ENCODE results near the gene STXBP1.

The STXBP1 gene

GRCh38 chr9:127723444-127723843 lies 111.4 kb downstream of the STXBP1 start:
- no peak overlapping the region for H3K27ac ChIP-seq (ENCODE audit: low read depth, low read length)
- H3K4me2 ChIP-seq (ENCODE audit: low read length), result no peak overlapping the region
- H3F3A ChIP-seq (ENCODE audit: control insufficient read depth, insufficient read depth), result no peaks in the 10 kb centered on the region
- H3K79me2 ChIP-seq (ENCODE audit: control insufficient read depth, low read length), result no peaks in the 10 kb centered on the region
- no peaks in the 10 kb centered on the region for H3K36me3 ChIP-seq (ENCODE audit: control insufficient read depth, low read length)
- H3K27me3 ChIP-seq (ENCODE audit: control insufficient read depth, low read length), result 0 out of 2 replicates have a peak, but pooled peaks cover 3% of the 10 kb centered on the region
- peaks cover 17% of the 10 kb centered on the region for H3K4me1 ChIP-seq (ENCODE audit: control insufficient read depth, low read length)
- H3K9me2 ChIP-seq (replicated peaks; ENCODE audit: control insufficient read depth, low read length), result no peaks in the 10 kb centered on the region
- no peak overlapping the region for H3K4me3 ChIP-seq (ENCODE audit: low read length)
- TF ChIP-seq CTCF (IDR thresholded peaks at IDR 0.05; ENCODE audit: low read depth, low read length, poor library complexity, severe bottlenecking), result no peak
- TF ChIP-seq EZH2phosphoT487 (IDR thresholded peaks at IDR 0.05; ENCODE audit: borderline replicate concordance, low read length), result no peak
- H4K20me1 ChIP-seq (ENCODE audit: control insufficient read depth, insufficient read depth, low read depth, low read length), result no peaks in the 10 kb centered on the region
- H3K9me3 ChIP-seq (ENCODE audit: control insufficient read depth, insufficient read depth, low read length), result no peaks in the 10 kb centered on the region

DNA sequence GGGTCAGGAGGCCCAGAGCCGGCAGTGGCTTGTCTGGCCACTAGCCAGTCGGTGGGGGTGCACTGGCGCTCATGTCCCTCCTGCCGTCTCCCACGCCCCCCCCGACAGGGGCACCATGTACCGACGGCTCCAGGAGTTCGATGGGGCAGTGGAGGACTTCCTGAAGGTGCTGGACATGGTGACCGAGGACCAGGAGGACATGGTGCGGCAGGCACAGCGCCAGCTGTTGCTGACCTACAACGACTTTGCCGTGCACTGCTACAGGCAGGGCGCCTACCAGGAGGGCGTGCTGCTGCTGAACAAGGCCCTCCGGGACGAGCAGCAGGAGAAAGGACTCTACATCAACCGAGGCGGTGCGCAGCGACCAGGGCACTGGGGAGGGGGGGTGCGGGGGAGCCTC lies 111.9 kb downstream of the STXBP1 start:
- no peak overlapping the region for H3K4me2 ChIP-seq (ENCODE audit: low read length)
- H3K4me3 ChIP-seq (ENCODE audit: low read length), result no peak overlapping the region
- TF ChIP-seq EZH2phosphoT487 (IDR thresholded peaks at IDR 0.05; ENCODE audit: borderline replicate concordance, low read length) (no peak), CTCF (IDR thresholded peaks at IDR 0.05; ENCODE audit: low read depth, low read length, poor library complexity, severe bottlenecking) (no peak)

GRCh38 chr9:127726871-127727270 lies 114.8 kb downstream of the STXBP1 start:
- H3K36me3 ChIP-seq (ENCODE audit: control insufficient read depth, low read length), result no peaks in the 10 kb centered on the region
- no peaks in the 10 kb centered on the region for H3K4me1 ChIP-seq (ENCODE audit: control insufficient read depth, low read length)
- no peak overlapping the region for H3K4me3 ChIP-seq (ENCODE audit: low read length)
- no peaks in the 10 kb centered on the region for H4K20me1 ChIP-seq (ENCODE audit: control insufficient read depth, insufficient read depth, low read depth, low read length)
- H3K27me3 ChIP-seq (ENCODE audit: control insufficient read depth, low read length), result 0 out of 2 replicates have a peak, but pooled peaks cover 3% of the 10 kb centered on the region
- no peaks in the 10 kb centered on the region for H3K79me2 ChIP-seq (ENCODE audit: control insufficient read depth, low read length)
- no peaks in the 10 kb centered on the region for H3F3A ChIP-seq (ENCODE audit: control insufficient read depth, insufficient read depth)
- H3K9me3 ChIP-seq (ENCODE audit: control insufficient read depth, insufficient read depth, low read length), result no peaks in the 10 kb centered on the region
- H3K9me2 ChIP-seq (replicated peaks; ENCODE audit: control insufficient read depth, low read length), result no peaks in the 10 kb centered on the region
- TF ChIP-seq CTCF (IDR thresholded peaks at IDR 0.05; ENCODE audit: low read depth, low read length, poor library complexity, severe bottlenecking) (no peak), EZH2phosphoT487 (IDR thresholded peaks at IDR 0.05; ENCODE audit: borderline replicate concordance, low read length) (no peak)
- H3K4me2 ChIP-seq (ENCODE audit: low read length), result no peak overlapping the region
- no peak overlapping the region for H3K27ac ChIP-seq (ENCODE audit: low read depth, low read length)

More for the DNA sequence above, 111.9 kb downstream of the STXBP1 start:
- H3F3A ChIP-seq (ENCODE audit: control insufficient read depth, insufficient read depth), result no peaks in the 10 kb centered on the region
- H3K79me2 ChIP-seq (ENCODE audit: control insufficient read depth, low read length), result no peaks in the 10 kb centered on the region
- no peaks in the 10 kb centered on the region for H3K9me3 ChIP-seq (ENCODE audit: control insufficient read depth, insufficient read depth, low read length)
- peaks cover 16% of the 10 kb centered on the region for H3K4me1 ChIP-seq (ENCODE audit: control insufficient read depth, low read length)
- H3K9me2 ChIP-seq (replicated peaks; ENCODE audit: control insufficient read depth, low read length), result no peaks in the 10 kb centered on the region
- H4K20me1 ChIP-seq (ENCODE audit: control insufficient read depth, insufficient read depth, low read depth, low read length), result no peaks in the 10 kb centered on the region
- no peaks in the 10 kb centered on the region for H3K36me3 ChIP-seq (ENCODE audit: control insufficient read depth, low read length)
- H3K27me3 ChIP-seq (ENCODE audit: control insufficient read depth, low read length), result 0 out of 2 replicates have a peak, but pooled peaks cover 3% of the 10 kb centered on the region
- H3K27ac ChIP-seq (ENCODE audit: low read depth, low read length), result no peak overlapping the region
